Activated T-helper 17 cell treated with anti-CD3 and anti-CD28 coated beads, Interleukin-2, amount 50 U/mL, for 72 hours (primary cell): Measurements from ENCODE around the gene ERBB4. TPM values are rescaled to one million over a fixed set of nuclear protein-coding genes. Genes with fewer than 3 reads are reported as not detected.

Source experiments
- ATAC-seq: fragments of 150-1000 bp; cut with Tn5 transposase; replicated peaks from 2 replicates; pipeline ENCODE4 v1.10.0; 2021; ENCODE audit warnings: mild to moderate bottlenecking, moderate library complexity
- H3K27ac Mint-ChIP-seq: one replicate; pipeline ENCODE4 v1.8.0; 2022; ENCODE audit warnings: mixed read lengths
- H3K27me3 Mint-ChIP-seq: one replicate; pipeline ENCODE4 v1.8.0; 2022; ENCODE audit warnings: mixed read lengths
- H3K36me3 Mint-ChIP-seq: one replicate; pipeline ENCODE4 v1.8.0; 2022; ENCODE audit warnings: low read depth, mild to moderate bottlenecking, mixed read lengths
- H3K4me1 Mint-ChIP-seq: one replicate; pipeline ENCODE4 v1.8.0; 2022; ENCODE audit warnings: mixed read lengths
- H3K4me3 Mint-ChIP-seq: one replicate; pipeline ENCODE4 v1.8.0; 2022; ENCODE audit warnings: mild to moderate bottlenecking, mixed read lengths
- H3K9me3 Mint-ChIP-seq: one replicate; pipeline ENCODE4 v1.8.0; 2022; ENCODE audit warnings: mixed read lengths
- total RNA-seq, 2 donors: library from RNA; stranded (reverse); gene quantifications; one replicate each; pipeline ENCODE4 v1.2.3, GENCODE V29; 2022

Gene ERBB4
- total RNA-seq, 2 donors from 2014 or later, result not detected

DNA sequence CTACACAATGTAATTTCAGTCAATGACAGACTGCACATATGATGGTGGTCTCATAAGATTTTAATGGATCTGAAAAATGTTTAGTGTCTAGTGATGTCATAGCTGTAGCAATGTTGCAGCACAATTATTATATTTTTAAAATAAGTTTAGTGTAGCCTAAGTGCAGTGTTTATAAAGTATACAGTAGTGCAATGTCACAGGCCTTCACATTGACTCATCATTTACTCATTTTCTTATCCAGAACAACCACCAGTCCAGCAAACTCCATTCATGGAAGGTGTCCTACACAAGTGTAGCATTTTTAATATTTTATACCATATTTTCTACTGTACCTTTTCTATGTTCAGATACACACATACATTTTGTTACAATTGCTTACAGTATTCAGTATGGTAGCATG is 663.1 kb downstream of the ERBB4 start:
- Mint-ChIP-seq H3K27ac (no peak overlapping the region), H3K36me3 (no peaks in the 10 kb centered on the region), H3K27me3 (no peaks in the 10 kb centered on the region), H3K9me3 (peaks cover 3% of the 10 kb centered on the region), H3K4me3 (no peak overlapping the region), H3K4me1 (no peaks in the 10 kb centered on the region)
- no peak for ATAC-seq

GRCh38 chr2:211868996-211869533 is 669.5 kb downstream of the ERBB4 start:
- H3K9me3 Mint-ChIP-seq, result no peaks in the 10 kb centered on the region
- H3K36me3 Mint-ChIP-seq, result no peaks in the 10 kb centered on the region
- no peak for ATAC-seq
- no peaks in the 10 kb centered on the region for H3K27me3 Mint-ChIP-seq
- no peak overlapping the region for H3K27ac Mint-ChIP-seq
- no peaks in the 10 kb centered on the region for H3K4me1 Mint-ChIP-seq
- no peak overlapping the region for H3K4me3 Mint-ChIP-seq

DNA sequence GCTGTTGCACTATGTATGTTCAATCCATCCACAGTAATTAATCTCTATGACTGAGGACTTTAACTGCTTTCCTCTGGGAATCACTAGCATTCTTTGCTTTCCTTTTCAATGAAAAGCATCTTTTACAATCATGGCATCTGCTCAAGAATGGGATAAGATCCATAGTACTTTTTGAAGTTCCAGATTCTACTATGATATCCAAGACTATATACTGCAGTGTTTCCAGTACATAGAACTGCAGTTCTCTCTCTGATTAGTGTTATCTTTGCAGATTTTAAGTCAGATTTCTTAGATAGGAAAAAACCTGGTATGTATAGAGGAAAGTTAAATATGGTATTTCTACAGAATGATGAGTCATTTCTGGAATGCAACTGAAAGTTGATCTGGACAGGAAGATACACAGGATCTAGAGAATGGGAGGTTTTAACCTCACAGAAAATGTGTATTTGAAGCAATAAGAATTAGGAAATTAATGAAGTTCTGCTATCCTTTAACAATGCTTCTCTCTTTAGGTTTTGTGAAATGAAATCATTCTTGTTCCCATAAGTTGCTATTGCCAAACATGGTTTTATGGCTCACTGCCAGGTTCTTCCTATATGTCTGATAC is 670.7 kb downstream of the ERBB4 start:
- no peaks in the 10 kb centered on the region for H3K36me3 Mint-ChIP-seq

DNA sequence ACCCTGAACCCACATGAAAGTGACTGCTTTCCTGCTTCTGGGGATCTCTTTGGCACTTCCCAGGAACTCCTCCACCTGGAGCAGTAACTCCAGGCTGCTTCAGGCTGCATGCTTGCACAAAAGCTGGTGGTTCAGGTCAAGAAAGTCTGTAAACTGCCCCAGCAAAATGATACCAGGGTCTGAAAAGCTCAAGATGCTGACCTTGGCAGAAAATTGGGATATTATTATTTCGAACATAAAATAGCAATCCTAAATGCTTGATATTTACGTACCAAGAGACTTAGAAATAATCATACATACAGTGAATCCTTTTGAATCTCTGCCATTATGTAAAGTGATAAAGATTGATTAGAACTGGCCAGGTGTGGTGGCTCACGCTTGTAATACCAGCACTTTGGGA is 674.3 kb downstream of the ERBB4 start:
- Mint-ChIP-seq H3K4me3 (no peak overlapping the region), H3K36me3 (no peaks in the 10 kb centered on the region), H3K9me3 (no peaks in the 10 kb centered on the region), H3K4me1 (no peaks in the 10 kb centered on the region), H3K27ac (no peak overlapping the region), H3K27me3 (no peaks in the 10 kb centered on the region)
- ATAC-seq, result no peak

More for the DNA sequence above, 670.7 kb downstream of the ERBB4 start:
- Mint-ChIP-seq H3K27ac (no peak overlapping the region), H3K4me1 (no peaks in the 10 kb centered on the region), H3K4me3 (no peak overlapping the region), H3K9me3 (no peaks in the 10 kb centered on the region), H3K27me3 (no peaks in the 10 kb centered on the region)
- ATAC-seq, result no peak

DNA sequence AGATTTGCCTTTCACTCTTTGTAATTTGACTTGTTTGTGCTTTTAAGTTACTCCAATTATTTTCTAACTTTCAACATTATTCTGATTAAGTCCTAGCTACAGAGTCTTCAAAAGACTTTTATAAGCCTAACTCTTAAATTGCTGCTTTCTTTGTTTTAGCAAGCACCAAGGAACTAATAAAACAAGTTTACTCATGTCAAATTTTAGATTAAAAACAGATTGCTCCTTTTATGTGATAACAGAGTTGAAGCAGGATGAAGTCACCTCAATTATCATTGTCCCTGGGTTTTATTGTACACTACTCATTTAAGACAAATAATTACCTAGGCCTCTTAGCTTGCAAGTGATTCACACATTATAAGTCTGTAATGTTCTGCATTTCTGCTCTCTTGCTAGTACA is 678.4 kb downstream of the ERBB4 start:
- H3K9me3 Mint-ChIP-seq, result peaks cover 3% of the 10 kb centered on the region
- H3K36me3 Mint-ChIP-seq, result no peaks in the 10 kb centered on the region
- no peaks in the 10 kb centered on the region for H3K4me1 Mint-ChIP-seq
- no peak overlapping the region for H3K27ac Mint-ChIP-seq
- no peak for ATAC-seq
- no peaks in the 10 kb centered on the region for H3K27me3 Mint-ChIP-seq
- H3K4me3 Mint-ChIP-seq, result no peak overlapping the region

GRCh38 chr2:211854832-211855231 is 683.8 kb downstream of the ERBB4 start:
- H3K4me1 Mint-ChIP-seq, result no peaks in the 10 kb centered on the region
- H3K9me3 Mint-ChIP-seq, result peaks cover 3% of the 10 kb centered on the region
- H3K36me3 Mint-ChIP-seq, result no peaks in the 10 kb centered on the region
- H3K27ac Mint-ChIP-seq, result no peak overlapping the region
- no peak for ATAC-seq
- H3K4me3 Mint-ChIP-seq, result no peak overlapping the region
- H3K27me3 Mint-ChIP-seq, result no peaks in the 10 kb centered on the region

GRCh38 chr2:211846714-211847113 is 691.9 kb downstream of the ERBB4 start:
- H3K9me3 Mint-ChIP-seq, result peaks cover 3% of the 10 kb centered on the region
- H3K27me3 Mint-ChIP-seq, result no peaks in the 10 kb centered on the region
- no peak overlapping the region for H3K27ac Mint-ChIP-seq
- no peak for ATAC-seq
- H3K4me1 Mint-ChIP-seq, result no peaks in the 10 kb centered on the region
- no peak overlapping the region for H3K4me3 Mint-ChIP-seq
- H3K36me3 Mint-ChIP-seq, result no peaks in the 10 kb centered on the region

GRCh38 chr2:211846036-211846400 is 692.6 kb downstream of the ERBB4 start:
- Mint-ChIP-seq H3K27ac (no peak overlapping the region), H3K36me3 (no peaks in the 10 kb centered on the region), H3K4me3 (no peak overlapping the region), H3K27me3 (no peaks in the 10 kb centered on the region), H3K4me1 (no peaks in the 10 kb centered on the region), H3K9me3 (peaks cover 3% of the 10 kb centered on the region)
- no peak for ATAC-seq

DNA sequence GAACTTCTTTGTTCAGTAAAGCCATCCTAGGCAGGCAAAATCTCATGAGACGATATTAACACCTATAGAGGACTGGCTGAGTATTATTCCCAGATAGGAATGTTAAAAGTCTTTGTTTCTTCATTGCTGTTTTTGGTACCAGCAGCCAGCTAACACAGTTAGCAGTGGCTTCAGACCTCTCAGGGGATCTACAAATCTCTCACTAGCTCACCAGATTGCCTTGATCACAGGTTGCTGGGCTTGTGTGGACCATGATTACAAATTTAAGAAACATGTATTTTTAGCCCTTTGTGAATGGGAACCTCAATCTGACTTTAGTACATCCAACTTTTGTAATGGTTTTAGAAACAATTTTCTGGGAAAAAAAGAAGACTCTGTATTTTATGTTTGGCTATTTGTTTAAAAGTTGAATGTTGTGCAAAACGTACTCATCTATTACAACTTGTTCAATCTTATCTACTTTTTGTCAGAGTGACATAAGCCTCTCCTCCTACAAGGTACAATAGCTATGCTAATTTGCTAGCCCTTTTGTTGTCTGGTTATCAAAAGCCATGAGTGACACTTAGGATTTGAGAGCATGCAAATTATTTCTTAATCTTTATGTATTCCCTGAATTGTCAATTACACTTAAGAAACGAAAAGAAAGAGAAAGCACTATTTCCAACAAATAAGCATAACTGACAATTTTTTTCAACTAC is 693.1 kb downstream of the ERBB4 start:
- ATAC-seq, result no peak
- no peaks in the 10 kb centered on the region for H3K4me1 Mint-ChIP-seq
- no peaks in the 10 kb centered on the region for H3K27me3 Mint-ChIP-seq
- H3K4me3 Mint-ChIP-seq, result no peak overlapping the region
- no peak overlapping the region for H3K27ac Mint-ChIP-seq
- no peaks in the 10 kb centered on the region for H3K36me3 Mint-ChIP-seq
- H3K9me3 Mint-ChIP-seq, result peaks cover 3% of the 10 kb centered on the region

DNA sequence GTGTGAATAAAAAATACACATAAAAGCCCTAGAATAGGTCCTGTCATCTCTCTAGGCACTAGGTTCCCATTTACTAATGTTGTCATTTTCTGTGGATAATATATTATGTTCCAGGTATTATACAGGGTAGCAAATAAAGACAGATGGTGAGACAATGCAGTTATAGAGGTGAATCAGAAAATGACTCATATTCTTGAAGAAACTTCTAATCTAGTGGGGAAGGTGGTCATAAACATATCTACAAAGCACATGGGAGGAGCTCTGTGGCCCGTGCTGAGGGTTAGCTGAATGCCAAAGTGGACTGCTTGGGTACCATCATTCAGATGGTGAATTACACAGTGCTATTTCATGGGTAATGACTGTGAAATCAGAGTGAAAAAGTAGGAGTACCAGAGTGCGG is 700.9 kb downstream of the ERBB4 start:
- Mint-ChIP-seq H3K9me3 (peaks cover 3% of the 10 kb centered on the region), H3K27me3 (no peaks in the 10 kb centered on the region), H3K27ac (no peak overlapping the region), H3K4me1 (no peaks in the 10 kb centered on the region), H3K4me3 (no peak overlapping the region), H3K36me3 (no peaks in the 10 kb centered on the region)
- no peak for ATAC-seq

- no peak overlapping the region for H3K4me3 Mint-ChIP-seq
- H3K36me3 Mint-ChIP-seq, result no peaks in the 10 kb centered on the region
- peaks cover 3% of the 10 kb centered on the region for H3K9me3 Mint-ChIP-seq
- H3K27me3 Mint-ChIP-seq, result no peaks in the 10 kb centered on the region
- no peak for ATAC-seq
- H3K4me1 Mint-ChIP-seq, result no peaks in the 10 kb centered on the region
- H3K27ac Mint-ChIP-seq, result no peak overlapping the region
These were observed 701.4 kb downstream of the ERBB4 start for GRCh38 chr2:211837206-211837605.

DNA sequence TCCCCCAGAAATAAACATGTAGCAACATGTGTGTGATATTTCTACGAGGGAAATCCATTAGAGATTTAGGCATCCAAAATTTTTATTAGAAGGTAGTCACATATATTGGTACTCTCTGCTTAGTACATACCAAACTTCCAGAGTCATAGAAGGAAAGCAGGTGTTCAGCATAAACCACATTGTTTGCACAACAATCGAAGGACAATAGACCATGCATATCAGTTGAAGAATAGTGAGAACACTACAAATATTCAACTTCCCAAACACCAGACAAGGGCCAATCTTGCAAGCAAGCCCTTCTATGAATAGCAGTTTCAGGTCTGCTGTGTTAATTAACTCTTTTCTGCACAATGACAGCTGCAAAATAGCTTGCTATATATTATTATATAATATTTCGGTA is 702.2 kb downstream of the ERBB4 start:
- Mint-ChIP-seq H3K9me3 (peaks cover 3% of the 10 kb centered on the region), H3K27ac (no peak overlapping the region), H3K4me1 (no peaks in the 10 kb centered on the region), H3K4me3 (no peak overlapping the region), H3K27me3 (no peaks in the 10 kb centered on the region), H3K36me3 (no peaks in the 10 kb centered on the region)
- no peak for ATAC-seq

GRCh38 chr2:211835695-211836094 is 702.9 kb downstream of the ERBB4 start:
- Mint-ChIP-seq H3K27ac (no peak overlapping the region), H3K4me3 (no peak overlapping the region), H3K9me3 (peaks cover 3% of the 10 kb centered on the region), H3K4me1 (no peaks in the 10 kb centered on the region), H3K27me3 (no peaks in the 10 kb centered on the region), H3K36me3 (no peaks in the 10 kb centered on the region)
- no peak for ATAC-seq

DNA sequence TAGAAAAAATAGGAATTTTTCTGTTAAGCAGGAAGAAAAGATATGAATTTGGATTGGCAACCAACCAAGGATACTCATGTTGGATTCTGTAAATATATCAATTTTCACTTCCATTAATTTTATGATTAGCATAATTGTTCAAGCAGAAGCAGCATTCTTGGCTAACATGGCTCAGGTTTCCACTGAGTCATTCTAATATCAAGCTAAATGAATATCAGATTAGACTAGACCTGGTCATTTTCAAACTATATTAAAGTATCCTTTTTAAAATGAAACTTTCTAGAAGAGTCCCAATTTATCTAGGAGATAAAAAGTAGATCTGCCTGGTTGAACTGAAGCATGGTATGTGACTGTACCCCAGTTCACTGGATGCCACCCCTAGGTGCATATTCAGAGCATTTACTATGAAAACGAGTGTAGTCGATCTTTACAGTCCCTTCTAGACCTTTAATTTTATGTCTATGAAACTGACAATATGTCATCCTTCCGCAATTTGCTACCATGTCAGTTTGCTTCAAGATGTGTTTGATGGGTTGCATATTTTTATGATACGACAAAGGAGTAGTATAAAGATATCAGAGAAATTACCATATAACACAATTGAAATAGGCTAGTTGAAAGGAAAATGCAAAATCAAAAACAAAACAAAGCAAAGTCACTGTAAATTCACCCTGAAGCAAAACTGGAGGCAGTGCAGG is 704.9 kb downstream of the ERBB4 start:
- Mint-ChIP-seq H3K27ac (no peak overlapping the region), H3K27me3 (no peaks in the 10 kb centered on the region), H3K4me3 (no peak overlapping the region), H3K9me3 (peaks cover 7% of the 10 kb centered on the region), H3K4me1 (no peaks in the 10 kb centered on the region), H3K36me3 (no peaks in the 10 kb centered on the region)
- no peak for ATAC-seq

- Mint-ChIP-seq H3K9me3 (peaks cover 4% of the 10 kb centered on the region), H3K27ac (no peak overlapping the region), H3K4me3 (no peak overlapping the region), H3K27me3 (no peaks in the 10 kb centered on the region), H3K36me3 (no peaks in the 10 kb centered on the region), H3K4me1 (no peaks in the 10 kb centered on the region)
- no peak for ATAC-seq
These were observed 708.9 kb downstream of the ERBB4 start for GRCh38 chr2:211829725-211830124.
